B cell (primary cell): ENCODE data around the gene SERPINF2. TPM values are rescaled to one million over a fixed set of nuclear protein-coding genes. Genes with fewer than 3 reads are reported as not detected.

Source experiments
- ATAC-seq: fragments of 200-7000 bp; cut with Tn5 transposase; one replicate; pipeline ENCODE4 v1.10.0; 2021; ENCODE audit warnings: low read depth, mild to moderate bottlenecking, moderate number of reproducible peaks, moderate library complexity
- CTCF ChIA-PET: fragments of 350-600 bp; sonication (Branson Sonifier 250); formaldehyde crosslinking; loops from one replicate; lab custom pipeline; 2021; ENCODE audit warnings: antibody characterized with exemption, inconsistent platforms; lab: Charles Lee
- POLR2A ChIA-PET: fragments of 350-600 bp; sonication (Branson Sonifier 250); formaldehyde crosslinking; loops from one replicate; lab custom pipeline; 2021; ENCODE audit warnings: antibody characterized with exemption; lab: Charles Lee
- DNase-seq: peaks from one replicate; pipeline ENCODE4 v3.0.0; 2013
- H2AFZ ChIP-seq: 2 replicates; pipeline ENCODE4 v1.6.1; 2012; ENCODE audit warnings: mild to moderate bottlenecking, low read depth, low read length; ENCODE audit not compliant: insufficient read depth, poor library complexity, severe bottlenecking
- H3K27ac ChIP-seq, 2 donors: 1 replicate in 1 of 2; 2 replicates in 1 of 2; pipeline ENCODE4 v1.5.1; 2012 to 2013; ENCODE audit warnings: low read length in 2 of 2, mild to moderate bottlenecking in 2 of 2, moderate library complexity in 1 of 2
- H3K27me3 ChIP-seq, 4 experiments: fragments of 200-600 bp in 1 of 4; sonication (generic) in 1 of 4; replicated peaks in 1 of 4; 1 replicate in 2 of 4; 2 replicates in 2 of 4; pipeline versions ENCODE4 v1.6.1 to v1.7.0; 2013 to 2016; ENCODE audit warnings: low read length in 3 of 4, mild to moderate bottlenecking in 2 of 4, mixed read lengths in 1 of 4, moderate library complexity in 1 of 4; ENCODE audit not compliant: insufficient read depth in 4 of 4, control insufficient read depth in 3 of 4; ENCODE audit errors: control extremely low read depth in 1 of 4
- H3K36me3 ChIP-seq, 2 experiments: replicated peaks in 1 of 2; 1 replicate in 1 of 2; 2 replicates in 1 of 2; pipeline versions ENCODE4 v1.6.1 to v1.7.1; 2013; ENCODE audit warnings: low read length in 1 of 2; ENCODE audit not compliant: insufficient read depth in 2 of 2, control insufficient read depth in 1 of 2; ENCODE audit errors: control extremely low read depth in 1 of 2, extremely low read depth in 1 of 2
- H3K4me1 ChIP-seq, 2 donors: fragments of 200-600 bp in 1 of 2; sonication (generic) in 1 of 2; 1 replicate in 1 of 2; 2 replicates in 1 of 2; pipeline versions ENCODE4 v1.5.1 to v1.6.1; 2013 to 2017; ENCODE audit warnings: low read length in 2 of 2; ENCODE audit not compliant: control insufficient read depth in 2 of 2, insufficient read depth in 2 of 2
- H3K4me2 ChIP-seq: replicated peaks from 2 replicates; pipeline ENCODE3; 2012; ENCODE audit warnings: mild to moderate bottlenecking, low read depth, low read length; ENCODE audit not compliant: poor library complexity, severe bottlenecking
- H3K4me3 ChIP-seq, 5 experiments: fragments of 200-600 bp in 1 of 5; sonication (generic) in 1 of 5; 1 replicate in 3 of 5; 2 replicates in 2 of 5; pipeline versions ENCODE4 v1.5.1 to v1.7.0; 2011 to 2016; ENCODE audit warnings: low read length in 4 of 5, mild to moderate bottlenecking in 4 of 5, low read depth in 2 of 5, control low read depth in 1 of 5, moderate library complexity in 1 of 5; ENCODE audit not compliant: insufficient read depth in 1 of 5; ENCODE audit errors: control extremely low read depth in 1 of 5, extremely low read depth in 1 of 5
- H3K79me2 ChIP-seq: fragments of 200-600 bp; sonication (generic); one replicate; pipeline ENCODE4 v1.6.0; 2016; ENCODE audit warnings: low read length; ENCODE audit not compliant: control insufficient read depth, insufficient read depth
- H3K9ac ChIP-seq: fragments of 200-600 bp; sonication (generic); 2 replicates; pipeline ENCODE4 v1.6.1; 2017; ENCODE audit warnings: mild to moderate bottlenecking, low read length, moderate library complexity
- H3K9me3 ChIP-seq, 3 donors: one replicate each; pipeline versions ENCODE4 v1.6.1 to v1.7.1; 2013; ENCODE audit warnings: low read length in 2 of 3; ENCODE audit not compliant: control insufficient read depth in 2 of 3, insufficient read depth in 1 of 3; ENCODE audit errors: control extremely low read depth in 1 of 3
- H4K20me1 ChIP-seq: 2 replicates; pipeline ENCODE4 v1.6.0; 2012; ENCODE audit warnings: mild to moderate bottlenecking, low read length; ENCODE audit not compliant: insufficient read depth, control insufficient read depth, poor library complexity, severe bottlenecking
- H3K27ac Mint-ChIP-seq: one replicate; pipeline ENCODE4 v1.8.0; 2021; ENCODE audit warnings: mixed read lengths
- H3K27me3 Mint-ChIP-seq: one replicate; pipeline ENCODE4 v1.8.0; 2021; ENCODE audit warnings: mixed read lengths
- H3K4me1 Mint-ChIP-seq: one replicate; pipeline ENCODE4 v1.8.0; 2021; ENCODE audit warnings: mixed read lengths
- H3K4me3 Mint-ChIP-seq: one replicate; pipeline ENCODE4 v1.8.0; 2021; ENCODE audit warnings: mixed read lengths
- H3K9me3 Mint-ChIP-seq: one replicate; pipeline ENCODE4 v1.8.0; 2022; ENCODE audit warnings: mixed read lengths; ENCODE audit not compliant: insufficient read depth
- CTCF ChIP-seq: fragments of 200-600 bp; IDR thresholded peaks from one replicate; pipeline ENCODE4 v1.8.0; 2022; ENCODE audit warnings: antibody characterized with exemption, mild to moderate bottlenecking
- EZH2 ChIP-seq: IDR thresholded peaks from 2 replicates; pipeline ENCODE4 v1.6.1; 2012; ENCODE audit warnings: borderline replicate concordance, low read depth, mild to moderate bottlenecking, moderate library complexity, low read length; ENCODE audit not compliant: insufficient read depth, poor library complexity, severe bottlenecking
- WGBS: methylation state at CpG from one replicate; pipeline ENCODE4 v1.1.5; 2013; ENCODE audit warnings: missing lambda C conversion rate; ENCODE audit not compliant: insufficient coverage; 5-methylcytosine and 5-hydroxymethylcytosine counted together
- intact Hi-C: fragments of 100-400 bp; cut with micrococcal nuclease; formaldehyde crosslinking; loops from one replicate; pipeline ENCODE4 v1.10.0; 2022
- polyA plus RNA-seq: library from polyadenylated mRNA; depleted of rRNA; stranded (reverse); fragments of >200 nt; gene quantifications from 2 replicates; pipeline ENCODE4 v1.2.3, GENCODE V29; 2012
- total RNA-seq, 2 donors: library from RNA; stranded (reverse); fragments of 120-200 nt in 1 of 2; gene quantifications; 1 replicate in 1 of 2; 2 replicates in 1 of 2; pipeline versions ENCODE4 v1.2.3 to v1.2.4, GENCODE V29; 2013 to 2022

The SERPINF2 gene
- total and polyA plus RNA-seq, 2 donors (not counting 1 experiment from before 2014, with no cell fraction given) = 0.97 to 3.9 TPM

- no peak overlapping the region for H3K4me3 Mint-ChIP-seq
- intact Hi-C loops = no loop called here
- no peaks in the 10 kb centered on the region for H3K4me1 Mint-ChIP-seq
- Histone ChIP-seq H4K20me1 (no peaks in the 10 kb centered on the region), H3K36me3 (no peaks in the 10 kb centered on the region), H3K4me1 (no peaks in the 10 kb centered on the region), H3K27me3 (peaks cover 0 to 18% (median 10%) of the 10 kb centered on the region in 4 experiments), H3K4me3 (no peak overlapping the region), H3K9ac (no peak overlapping the region), H3K4me2 (no peak overlapping the region), H3K9me3 (peaks cover 0 to 5% (median 0%) of the 10 kb centered on the region in 3 donors), H3K79me2 (no peaks in the 10 kb centered on the region), H2AFZ (no peak overlapping the region), H3K27ac (no peak overlapping the region)
- H3K27ac Mint-ChIP-seq = no peak overlapping the region
- ChIA-PET POLR2A (no interaction called here), CTCF (no interaction called here)
- whole genome bisulfite sequencing = 72% methylated on average over 3 of the region's 4 CpGs
- no peak for DNase-seq
- no peak for ATAC-seq
- H3K9me3 Mint-ChIP-seq = no peaks in the 10 kb centered on the region
- H3K27me3 Mint-ChIP-seq = peaks cover 23% of the 10 kb centered on the region
- no peak for TF ChIP-seq CTCF
- TF ChIP-seq EZH2 = no peak
These were observed 39.6 kb upstream of the SERPINF2 start for GRCh38 chr17:1703063-1703462.

DNA sequence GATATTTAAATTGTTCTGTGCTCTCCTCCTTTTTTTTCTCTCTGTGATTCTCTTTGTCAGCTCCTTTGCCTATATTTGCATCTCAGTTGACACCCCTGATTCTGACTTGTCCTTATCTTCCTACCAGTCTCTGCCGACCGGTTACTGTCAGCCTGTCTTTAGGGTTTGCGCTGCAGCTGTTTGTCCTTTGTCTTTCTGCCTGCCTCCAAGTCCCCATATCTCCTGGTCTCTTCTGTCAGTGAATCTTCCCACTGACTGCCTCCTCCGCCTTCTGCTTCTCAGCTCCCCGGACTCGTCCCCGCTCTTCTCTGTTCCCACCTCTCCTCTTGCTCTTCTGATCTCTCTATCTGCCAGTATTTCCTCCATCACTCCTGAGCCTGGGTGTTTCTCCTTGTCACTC, 37.7 kb upstream of the SERPINF2 start:
- WGBS = 96% methylated on average over 7 of the region's 7 CpGs
- intact Hi-C loops = no loop called here
- Mint-ChIP-seq H3K4me3 (no peak overlapping the region), H3K4me1 (no peaks in the 10 kb centered on the region), H3K27ac (no peak overlapping the region), H3K9me3 (no peaks in the 10 kb centered on the region), H3K27me3 (peaks cover 27% of the 10 kb centered on the region)
- Histone ChIP-seq H3K27me3 (peaks cover 0 to 36% (median 18%) of the 10 kb centered on the region in 4 experiments), H3K79me2 (no peaks in the 10 kb centered on the region), H4K20me1 (no peaks in the 10 kb centered on the region), H2AFZ (no peak overlapping the region), H3K9ac (no peak overlapping the region), H3K36me3 (no peaks in the 10 kb centered on the region), H3K27ac (no peak overlapping the region), H3K9me3 (peaks cover 0 to 10% (median 0%) of the 10 kb centered on the region in 3 donors), H3K4me3 (no peak overlapping the region), H3K4me1 (peaks cover 6 to 7% of the 10 kb centered on the region in 2 donors), H3K4me2 (no peak overlapping the region)
- ChIA-PET CTCF (interaction anchor here (1.0 kb wide), 1 partner anchor 12 kb away, joined by 3 read pairs; no protein-coding TSS in a partner anchor), POLR2A (no interaction called here)
- DNase-seq (no peak), ATAC-seq (no peak)
- TF ChIP-seq CTCF = no peak
- TF ChIP-seq EZH2 = no peak
